H1 (cell line): ENCODE measurements around the gene DNAAF5. TPM values are rescaled to one million over a fixed set of nuclear protein-coding genes. Genes with fewer than 3 reads are reported as not detected.

Experiments
- CTCF ChIA-PET: fragments of 300-600 bp; sonication (Branson Sonifier 250); formaldehyde crosslinking; loops from one replicate; lab custom pipeline; 2021; ENCODE audit not compliant: partially characterized antibody; lab: Charles Lee
- POLR2A ChIA-PET: fragments of 300-600 bp; sonication (Branson Sonifier 250); formaldehyde crosslinking; loops from one replicate; lab custom pipeline; 2021; ENCODE audit warnings: inconsistent platforms; ENCODE audit not compliant: partially characterized antibody; lab: Charles Lee
- DNase-seq, 2 experiments: peaks; one replicate each; pipeline versions ENCODE4 v3.0.0 to v3.0.0-alpha.2; 2010 to 2022; ENCODE audit warnings: low spot score in 2 of 2, low read depth in 1 of 2, mixed read lengths in 1 of 2
- FAIRE-seq: peaks from 2 replicates; lab custom pipeline; 2011; peaks lifted over from hg19 to GRCh38; lab: Jason Lieb, UNC
- H2AFZ ChIP-seq: 2 replicates; pipeline ENCODE4 v1.8.1; 2012; ENCODE audit warnings: low read length, inconsistent platforms
- H2AK5ac ChIP-seq: 2 replicates; pipeline ENCODE4 v1.6.1; 2013; ENCODE audit warnings: low read depth, low read length
- H2BK120ac ChIP-seq: replicated peaks from 2 replicates; pipeline ENCODE3; 2013; ENCODE audit warnings: low read depth, low read length, inconsistent platforms
- H2BK12ac ChIP-seq: 2 replicates; pipeline ENCODE4 v1.6.1; 2013; ENCODE audit warnings: low read depth, low read length
- H2BK15ac ChIP-seq: 2 replicates; pipeline ENCODE4 v1.6.1; 2013; ENCODE audit warnings: low read length
- H2BK20ac ChIP-seq: 2 replicates; pipeline ENCODE4 v1.6.1; 2013; ENCODE audit warnings: low read length
- H2BK5ac ChIP-seq: 2 replicates; pipeline ENCODE4 v1.6.1; 2013; ENCODE audit warnings: low read depth, low read length
- H3K14ac ChIP-seq: 2 replicates; pipeline ENCODE4 v1.6.1; 2013; ENCODE audit warnings: inconsistent platforms; ENCODE audit not compliant: insufficient read length
- H3K18ac ChIP-seq: 2 replicates; pipeline ENCODE4 v1.6.1; 2013; ENCODE audit warnings: low read length; ENCODE audit errors: extremely low read depth
- H3K23ac ChIP-seq: 2 replicates; pipeline ENCODE4 v1.6.1; 2013; ENCODE audit warnings: inconsistent platforms; ENCODE audit not compliant: insufficient read length
- H3K23me2 ChIP-seq: 2 replicates; pipeline ENCODE4 v1.6.1; 2013; ENCODE audit warnings: low read depth, low read length
- H3K27ac ChIP-seq: 2 replicates; pipeline ENCODE4 v1.6.1; 2011; ENCODE audit warnings: low read depth, low read length, inconsistent platforms
- H3K27me3 ChIP-seq, 4 experiments: replicated peaks in 1 of 4; 1 replicate in 1 of 4; 2 replicates in 3 of 4; pipeline versions ENCODE4 v1.6.1 to v1.8.1; 2011 to 2013; ENCODE audit warnings: low read length in 3 of 4, mild to moderate bottlenecking in 3 of 4, inconsistent platforms in 2 of 4, mixed read lengths in 2 of 4, moderate library complexity in 1 of 4; ENCODE audit not compliant: control insufficient read depth in 3 of 4, insufficient read depth in 3 of 4; ENCODE audit errors: extremely low read depth in 1 of 4
- H3K36me3 ChIP-seq, 4 experiments: 2 replicates each; pipeline versions ENCODE4 v1.6.1 to v1.8.1; 2011 to 2013; ENCODE audit warnings: mild to moderate bottlenecking in 4 of 4, low read length in 3 of 4, moderate library complexity in 2 of 4, control low read depth in 1 of 4, inconsistent platforms in 1 of 4; ENCODE audit not compliant: insufficient read depth in 4 of 4, control insufficient read depth in 2 of 4
- H3K4ac ChIP-seq: replicated peaks from 2 replicates; pipeline ENCODE3; 2013; ENCODE audit warnings: low read length, low read depth, mixed read lengths, inconsistent platforms; ENCODE audit not compliant: insufficient read length
- H3K4me1 ChIP-seq, 4 experiments: replicated peaks in 1 of 4; 1 replicate in 1 of 4; 2 replicates in 3 of 4; pipeline versions ENCODE4 v1.6.1 to v1.8.1; 2011 to 2013; ENCODE audit warnings: low read length in 3 of 4, inconsistent platforms in 2 of 4, mixed read lengths in 1 of 4; ENCODE audit not compliant: insufficient read depth in 4 of 4, control insufficient read depth in 3 of 4
- H3K4me2 ChIP-seq, 2 experiments: 2 replicates each; pipeline versions ENCODE4 v1.6.1 to v1.8.1; 2011 to 2013; ENCODE audit warnings: low read depth in 2 of 2, low read length in 2 of 2, control low read depth in 1 of 2, inconsistent platforms in 1 of 2, mild to moderate bottlenecking in 1 of 2; ENCODE audit not compliant: insufficient read depth in 1 of 2
- H3K4me3 ChIP-seq, 4 experiments: fragments of 200-600, 300-600 bp in 1 of 4; sonication (generic), shearing (Covaris generic), sonication (Bioruptor Twin) in 1 of 4; 2 replicates each; pipeline versions ENCODE4 v1.5.1 to v1.8.1; 2011 to 2016; ENCODE audit warnings: low read length in 4 of 4, low read depth in 3 of 4, control low read depth in 2 of 4, inconsistent platforms in 2 of 4, mild to moderate bottlenecking in 2 of 4, mixed read lengths in 1 of 4, moderate library complexity in 1 of 4; ENCODE audit not compliant: insufficient read depth in 2 of 4; ENCODE audit errors: extremely low read depth in 1 of 4
- H3K56ac ChIP-seq: replicated peaks from 2 replicates; pipeline ENCODE3; 2013; ENCODE audit warnings: low read depth, mild to moderate bottlenecking, mixed read lengths, low read length, inconsistent platforms; ENCODE audit not compliant: insufficient read length
- H3K79me1 ChIP-seq: 2 replicates; pipeline ENCODE4 v1.6.1; 2013; ENCODE audit warnings: low read depth, low read length, control low read depth
- H3K79me2 ChIP-seq, 2 experiments: 2 replicates each; pipeline versions ENCODE4 v1.6.1 to v1.8.1; 2012 to 2013; ENCODE audit warnings: low read length in 2 of 2, mild to moderate bottlenecking in 2 of 2, inconsistent platforms in 1 of 2; ENCODE audit not compliant: insufficient read depth in 2 of 2, control insufficient read depth in 1 of 2
- H3K9ac ChIP-seq, 4 experiments: replicated peaks in 1 of 4; 1 replicate in 1 of 4; 2 replicates in 3 of 4; pipeline versions ENCODE4 v1.6.1 to v1.8.1; 2011 to 2013; ENCODE audit warnings: low read depth in 3 of 4, low read length in 3 of 4, control low read depth in 2 of 4, mild to moderate bottlenecking in 2 of 4, moderate library complexity in 2 of 4, inconsistent platforms in 1 of 4; ENCODE audit errors: extremely low read depth in 1 of 4
- H3K9me3 ChIP-seq, 2 experiments: 2 replicates each; pipeline versions ENCODE4 v1.6.1 to v1.8.1; 2012 to 2013; ENCODE audit warnings: mild to moderate bottlenecking in 2 of 2, moderate library complexity in 2 of 2, control low read depth in 1 of 2, inconsistent platforms in 1 of 2, low read depth in 1 of 2, low read length in 1 of 2, mixed read lengths in 1 of 2; ENCODE audit not compliant: insufficient read depth in 2 of 2
- H4K20me1 ChIP-seq, 2 experiments: replicated peaks in 1 of 2; 2 replicates each; pipeline versions ENCODE3 to v1.8.1; 2011 to 2013; ENCODE audit warnings: inconsistent platforms in 2 of 2, low read length in 2 of 2, mild to moderate bottlenecking in 1 of 2; ENCODE audit not compliant: insufficient read depth in 2 of 2, control insufficient read depth in 1 of 2
- H4K5ac ChIP-seq: 2 replicates; pipeline ENCODE4 v1.6.1; 2013; ENCODE audit warnings: low read length, low read depth, mixed read lengths, inconsistent platforms; ENCODE audit not compliant: insufficient read length
- H4K8ac ChIP-seq: 2 replicates; pipeline ENCODE4 v1.8.0; 2013; ENCODE audit warnings: mild to moderate bottlenecking, moderate library complexity, low read length, inconsistent platforms; ENCODE audit not compliant: insufficient read depth; ENCODE audit errors: extremely low read depth
- H4K91ac ChIP-seq: replicated peaks from 2 replicates; pipeline ENCODE3; 2013; ENCODE audit warnings: low read length, mixed read lengths, inconsistent platforms; ENCODE audit not compliant: insufficient read length
- CTCF ChIP-seq, 3 experiments: IDR thresholded peaks; 1 replicate in 2 of 3; 2 replicates in 1 of 3; pipeline versions ENCODE4 v1.5.1 to v1.6.1; 2011; ENCODE audit warnings: low read length in 3 of 3, mild to moderate bottlenecking in 3 of 3, inconsistent platforms in 2 of 3, low read depth in 1 of 3, moderate library complexity in 1 of 3; ENCODE audit not compliant: insufficient read depth in 1 of 3; ENCODE audit errors: control extremely low read depth in 1 of 3
- FOSL1 ChIP-seq: IDR thresholded peaks from 2 replicates; pipeline ENCODE4 v1.6.1; 2011; ENCODE audit warnings: mild to moderate bottlenecking, low read depth, low read length, moderate library complexity; ENCODE audit not compliant: insufficient read depth
- HDAC2 ChIP-seq, 2 experiments: fragments of 300-600 bp in 1 of 2; sonication (generic) in 1 of 2; IDR thresholded peaks; 2 replicates each; pipeline ENCODE4 v1.6.1; 2011 to 2012; ENCODE audit warnings: low read depth in 2 of 2, low read length in 2 of 2, mild to moderate bottlenecking in 2 of 2, moderate library complexity in 2 of 2, borderline replicate concordance in 1 of 2, inconsistent platforms in 1 of 2
- HDAC6 ChIP-seq: IDR thresholded peaks from one replicate; pipeline ENCODE4 v1.7.1; 2012; ENCODE audit warnings: low read depth, mild to moderate bottlenecking, inconsistent platforms, low read length, moderate library complexity
- JUND ChIP-seq: IDR thresholded peaks from 2 replicates; pipeline ENCODE4 v1.6.1; 2011; ENCODE audit warnings: mild to moderate bottlenecking, improper control_type of control experiment, low read length
- KDM1A ChIP-seq: fragments of 200-600, 300-600 bp; sonication (generic); IDR thresholded peaks from 2 replicates; pipeline ENCODE4 v1.7.1; 2016; ENCODE audit warnings: mild to moderate bottlenecking, low read length, borderline replicate concordance
- MAFK ChIP-seq: IDR thresholded peaks from 2 replicates; pipeline ENCODE4 v1.6.1; 2012; ENCODE audit warnings: low read depth, mild to moderate bottlenecking, improper control_type of control experiment, low read length
- SIN3A ChIP-seq, 2 experiments: IDR thresholded peaks in 1 of 2; conservative IDR thresholded peaks in 1 of 2; 2 replicates each; pipeline ENCODE4 v1.6.1; 2011 to 2012; ENCODE audit warnings: low read length in 2 of 2, improper control_type of control experiment in 1 of 2, low read depth in 1 of 2, mild to moderate bottlenecking in 1 of 2
- SRF ChIP-seq: IDR thresholded peaks from 2 replicates; pipeline ENCODE4 v1.6.1; 2011; ENCODE audit warnings: mild to moderate bottlenecking, low read depth, low read length, moderate library complexity
- TAF1 ChIP-seq: IDR thresholded peaks from 2 replicates; pipeline ENCODE4 v1.6.1; 2011; ENCODE audit warnings: mild to moderate bottlenecking, low read depth, low read length
- TAF7 ChIP-seq: optimal IDR thresholded peaks from 2 replicates; pipeline ENCODE3; 2011; ENCODE audit warnings: low read depth, mild to moderate bottlenecking, inconsistent platforms, low read length, moderate library complexity, borderline replicate concordance
- WGBS, 2 experiments: shearing (Covaris generic) in 1 of 2; methylation state at CpG; one replicate each; pipeline versions ENCODE4 v1.1.6 to v1.1.7; 2013 to 2015; ENCODE audit warnings: low lambda C conversion rate in 2 of 2, mixed read lengths in 2 of 2, inconsistent platforms in 1 of 2, low coverage in 1 of 2, missing lambda C conversion rate in 1 of 2; ENCODE audit not compliant: insufficient replicate concordance in 2 of 2, insufficient coverage in 1 of 2, insufficient read length in 1 of 2; ENCODE audit errors: extremely low coverage in 1 of 2, missing lambda C conversion rate in 1 of 2; 5-methylcytosine and 5-hydroxymethylcytosine counted together
- polyA plus RNA-seq, 7 experiments: library from polyadenylated mRNA; depleted of rRNA in 3 of 7; stranded (reverse) in 5 of 7; unstranded in 2 of 7; fragments of >200 nt in 5 of 7; fragments of 200-250 nt in 2 of 7; gene quantifications; 1 replicate in 5 of 7; 2 replicates in 1 of 7; 4 replicates in 1 of 7; pipeline versions ENCODE4 v1.2.1 to v1.2.3, GENCODE V29; 2011 to 2013; ENCODE audit warnings: missing spikeins in 2 of 7, mixed read lengths in 2 of 7
- total RNA-seq: library from RNA; stranded (reverse); fragmentation: NEBNext Ultra II Directional; extraction: Animal tissue kit (Norgen Biotek cat#: 25700); gene quantifications from 2 replicates; pipeline ENCODE4 v1.2.1, GENCODE V29; 2021

DNAAF5 gene
- total and polyA plus RNA-seq, 2 of the 8 experiments (the other 6 are each of a cell fraction or from before 2014, with no cell fraction given), result 55.1 to 95.9 TPM

DNA sequence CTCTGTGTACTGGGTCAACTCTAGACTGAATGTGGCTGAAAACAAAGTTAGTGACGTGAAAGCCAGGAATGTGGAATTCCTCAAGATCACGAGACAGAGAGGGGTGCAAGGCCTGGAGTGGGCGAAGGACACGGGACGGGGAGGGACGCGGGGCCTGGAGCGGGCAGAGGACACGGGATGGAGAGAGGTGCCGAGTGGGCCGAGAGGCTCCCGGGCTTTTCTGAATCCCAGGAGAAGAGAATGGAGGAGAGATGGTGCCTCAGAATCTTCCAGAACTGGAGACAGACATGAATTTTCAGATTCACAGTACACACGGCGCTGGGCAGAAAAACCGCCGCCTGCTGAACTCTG lies 51.2 kb downstream of the DNAAF5 start:
- H3K9me3 ChIP-seq, result no peaks in the 10 kb centered on the region
- no peaks in the 10 kb centered on the region for H3K23me2 ChIP-seq
- H3K36me3 ChIP-seq, result peaks cover 8 to 42% (median 23%) of the 10 kb centered on the region in 4 experiments
- H4K8ac ChIP-seq, result no peak overlapping the region
- no peaks in the 10 kb centered on the region; the same call in 1 of the 2 replicates for H3K79me1 ChIP-seq
- no peak overlapping the region for H3K14ac ChIP-seq
- DNase-seq (no peak), FAIRE-seq (no peak)
- peaks cover 0 to 5% (median under 1%) of the 10 kb centered on the region in 4 experiments; a peak in 2 of 7 replicates for H3K4me1 ChIP-seq
- H2BK15ac ChIP-seq, result no peak overlapping the region
- no peaks in the 10 kb centered on the region for H3K27me3 ChIP-seq
- ChIA-PET CTCF (interaction anchor here (0.7 to 6.3 kb wide), 2 partner anchors 9 to 83 kb away, joined by 3 to 35 read pairs; no protein-coding TSS in a partner anchor), POLR2A (no interaction called here)
- H4K20me1 ChIP-seq, result peaks cover 3 to 6% of the 10 kb centered on the region in 2 experiments
- 97% methylated on average over 15 of the region's 16 CpGs; no CpG with 5 or more reads in 1 of the 2 experiments for WGBS, 2 experiments
- no peak overlapping the region for H3K56ac ChIP-seq
- H3K4me2 ChIP-seq, result no peak overlapping the region
- H2AFZ ChIP-seq, result no peak overlapping the region
- no peak overlapping the region for H2BK5ac ChIP-seq
- H3K27ac ChIP-seq, result no peak overlapping the region
- H4K5ac ChIP-seq, result no peak overlapping the region
- no peak overlapping the region for H3K4me3 ChIP-seq
- no peak overlapping the region for H2BK12ac ChIP-seq
- H3K79me2 ChIP-seq, result no peaks in the 10 kb centered on the region
- no peak overlapping the region for H2BK20ac ChIP-seq
- H3K23ac ChIP-seq, result no peak overlapping the region
- H4K91ac ChIP-seq, result no peak overlapping the region
- H3K18ac ChIP-seq, result no peak overlapping the region
- H2AK5ac ChIP-seq, result no peak overlapping the region
- no peak overlapping the region for H3K4ac ChIP-seq
- H2BK120ac ChIP-seq, result no peak overlapping the region
- H3K9ac ChIP-seq, result no peak overlapping the region
- TF ChIP-seq SIN3A (conservative IDR thresholded peaks at IDR 0.05 in 1 of 2, IDR thresholded peaks at IDR 0.05 in 1 of 2; ENCODE audit: low read depth in 1 of 2, low read length in 2 of 2) (no peak), FOSL1 (no peak), TAF7 (no peak), JUND (no peak), MAFK (no peak), TAF1 (no peak), HDAC2 (IDR thresholded peaks at IDR 0.05; ENCODE audit: borderline replicate concordance in 1 of 2, low read depth in 2 of 2, low read length in 2 of 2) (no peak), KDM1A (no peak), CTCF (IDR thresholded peaks at IDR 0.05; ENCODE audit: control extremely low read depth in 1 of 3, insufficient read depth in 1 of 3, low read depth in 1 of 3, low read length in 3 of 3) (no peak), SRF (no peak), HDAC6 (no peak)
